Spleen (tissue), 11 donors: Measurements from ENCODE around the gene CAMK2B. TPM values are rescaled to one million over a fixed set of nuclear protein-coding genes. Genes with fewer than 3 reads are reported as not detected.

Experiments used
- DNase-seq: peaks from one replicate; pipeline ENCODE4 v3.0.0-alpha.2; 2020
- H3K27ac ChIP-seq, 8 donors: fragments of 200-600 bp; sonication (generic) in 7 of 8; 1 replicate in 4 of 8; 2 replicates in 4 of 8; pipeline versions ENCODE4 v1.5.0 to v1.8.0; 2016 to 2021; ENCODE audit warnings: inconsistent platforms in 4 of 8, mild to moderate bottlenecking in 4 of 8, moderate library complexity in 1 of 8
- H3K27me3 ChIP-seq, 7 donors: fragments of 200-600 bp; sonication (generic) in 6 of 7; replicated peaks in 1 of 7; 1 replicate in 4 of 7; 2 replicates in 3 of 7; pipeline versions ENCODE4 v1.5.0 to v1.8.0; 2016 to 2021; ENCODE audit warnings: inconsistent platforms in 3 of 7, mild to moderate bottlenecking in 1 of 7
- H3K36me3 ChIP-seq, 6 donors: fragments of 200-600 bp; sonication (generic) in 5 of 6; 1 replicate in 4 of 6; 2 replicates in 2 of 6; pipeline versions ENCODE4 v1.5.0 to v1.8.0; 2016 to 2021; ENCODE audit warnings: inconsistent platforms in 2 of 6
- H3K4me1 ChIP-seq, 6 donors: fragments of 200-600 bp; sonication (generic) in 5 of 6; 1 replicate in 3 of 6; 2 replicates in 3 of 6; pipeline versions ENCODE4 v1.5.0 to v1.8.0; 2016 to 2021; ENCODE audit warnings: inconsistent platforms in 3 of 6
- H3K4me3 ChIP-seq, 8 donors: fragments of 200-600 bp; sonication (generic) in 7 of 8; 1 replicate in 4 of 8; 2 replicates in 4 of 8; pipeline versions ENCODE4 v1.5.0 to v1.8.0; 2016 to 2021; ENCODE audit warnings: inconsistent platforms in 4 of 8, mild to moderate bottlenecking in 4 of 8, moderate library complexity in 2 of 8
- H3K9me3 ChIP-seq, 8 donors: fragments of 200-600 bp; sonication (generic) in 7 of 8; 1 replicate in 4 of 8; 2 replicates in 4 of 8; pipeline versions ENCODE4 v1.5.0 to v1.8.0; 2016 to 2021; ENCODE audit warnings: inconsistent platforms in 4 of 8
- POLR2A ChIP-seq, 3 donors: fragments of 450-650 bp; IDR thresholded peaks; one replicate each; pipeline ENCODE4 v1.5.1; 2017; ENCODE audit warnings: antibody characterized with exemption in 3 of 3, mild to moderate bottlenecking in 1 of 3
- POLR2AphosphoS5 ChIP-seq, 3 donors: sonication (generic); formaldehyde crosslinking; IDR thresholded peaks; one replicate each; pipeline ENCODE4 v1.5.1; 2017; ENCODE audit warnings: antibody characterized with exemption in 3 of 3
- WGBS, 5 donors: extraction: QIAGEN DNeasy Blood & Tissue Kit in 3 of 5; methylation state at CpG; one replicate each; pipeline versions ENCODE4 v1.1.5 to v1.1.7; 2013 to 2018; 5-methylcytosine and 5-hydroxymethylcytosine counted together
- intact Hi-C: fragments of 100-400 bp; cut with DNase I; formaldehyde crosslinking; loops from one replicate; pipeline ENCODE4 v1.15.0; 2023; ENCODE audit warnings: low total_unique reads
- polyA plus RNA-seq, 3 donors: library from polyadenylated mRNA; stranded (reverse); fragments of 200-250 nt; gene quantifications; one replicate each; pipeline ENCODE4 v1.2.1, GENCODE V29; 2013
- total RNA-seq, 7 donors: library from RNA; depleted of rRNA in 3 of 7; stranded (reverse); fragments of >200 nt in 3 of 7; fragmentation: NEBNext Ultra II Directional in 4 of 7; extraction: Animal tissue kit (Norgen Biotek cat#: 25700) in 4 of 7; gene quantifications; one replicate each; pipeline versions ENCODE4 v1.1.0 to v1.2.1, GENCODE V29; 2016 to 2021
- TF ChIP-seq, protein P1 (sequence below), 11 experiments: fragments of 200-600 bp in 7 of 11; fragments of 450-650 bp in 4 of 11; sonication (generic) in 4 of 11; IDR thresholded peaks in 8 of 11; conservative IDR thresholded peaks in 3 of 11; 1 replicate in 7 of 11; 2 replicates in 4 of 11; pipeline versions ENCODE4 v1.4.0 to v1.8.0; 2016 to 2021; ENCODE audit warnings: antibody characterized with exemption in 11 of 11, inconsistent platforms in 4 of 11, mild to moderate bottlenecking in 1 of 11
- donor health status: healthy with polysubstance abuse.
- donor health status: DM: no; HTN: no; CAD: no; lungs with moderate emphysema.
- donor health status: DM: no; HTN: no; CAD: no.
- donor health status: Bipolar disorder and iron deficiency.
- donor health status: healthy.
- donor health status: DM: no; HTN: no; CAD: no.
- donor health status: DM: yes; HTN: yes; CAD: no.

Gene CAMK2B
- total and polyA plus RNA-seq, 10 donors, result 0.20 to 2.9 (median 0.61) TPM; not detected in 2

DNA sequence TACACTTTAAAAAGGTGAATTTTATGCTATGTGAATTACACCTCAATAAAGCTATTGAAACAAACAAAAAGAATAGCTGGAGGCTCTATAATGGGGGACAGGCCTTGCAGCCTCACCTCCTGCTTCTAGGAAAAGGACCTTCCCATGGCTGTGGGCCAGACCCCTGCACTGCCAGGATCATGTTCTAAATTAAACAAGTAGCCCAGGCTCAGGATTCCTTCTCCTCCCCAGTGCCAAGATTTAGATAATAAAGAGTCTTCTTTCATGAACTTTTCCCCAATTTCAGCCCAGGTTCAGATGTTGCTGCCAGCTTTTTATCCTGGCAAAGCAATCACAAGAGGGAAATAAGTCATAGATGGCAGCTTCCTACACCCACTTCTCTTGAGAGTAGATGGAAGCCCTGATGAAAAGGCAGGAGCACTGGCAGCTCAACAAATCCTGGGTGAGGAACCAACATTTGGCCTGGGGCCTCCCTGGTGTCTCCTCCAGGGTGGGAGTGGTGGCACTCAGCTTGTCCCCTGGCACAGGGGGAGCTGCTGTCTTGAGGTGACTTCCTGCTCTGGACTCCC is 22.2 kb upstream of the CAMK2B start:
- DNase-seq, result no peak
- Histone ChIP-seq H3K36me3 (no peaks in the 10 kb centered on the region), H3K4me3 (no peak overlapping the region), H3K4me1 (no peaks in the 10 kb centered on the region), H3K9me3 (peaks cover 0 to 23% (median 13%) of the 10 kb centered on the region in 8 donors), H3K27ac (no peak overlapping the region), H3K27me3 (peaks cover 0 to 22% (median 0%) of the 10 kb centered on the region in 7 donors)
- TF ChIP-seq POLR2AphosphoS5 (IDR thresholded peaks at IDR 0.05), result no peak
- TF ChIP-seq, protein P1, sequence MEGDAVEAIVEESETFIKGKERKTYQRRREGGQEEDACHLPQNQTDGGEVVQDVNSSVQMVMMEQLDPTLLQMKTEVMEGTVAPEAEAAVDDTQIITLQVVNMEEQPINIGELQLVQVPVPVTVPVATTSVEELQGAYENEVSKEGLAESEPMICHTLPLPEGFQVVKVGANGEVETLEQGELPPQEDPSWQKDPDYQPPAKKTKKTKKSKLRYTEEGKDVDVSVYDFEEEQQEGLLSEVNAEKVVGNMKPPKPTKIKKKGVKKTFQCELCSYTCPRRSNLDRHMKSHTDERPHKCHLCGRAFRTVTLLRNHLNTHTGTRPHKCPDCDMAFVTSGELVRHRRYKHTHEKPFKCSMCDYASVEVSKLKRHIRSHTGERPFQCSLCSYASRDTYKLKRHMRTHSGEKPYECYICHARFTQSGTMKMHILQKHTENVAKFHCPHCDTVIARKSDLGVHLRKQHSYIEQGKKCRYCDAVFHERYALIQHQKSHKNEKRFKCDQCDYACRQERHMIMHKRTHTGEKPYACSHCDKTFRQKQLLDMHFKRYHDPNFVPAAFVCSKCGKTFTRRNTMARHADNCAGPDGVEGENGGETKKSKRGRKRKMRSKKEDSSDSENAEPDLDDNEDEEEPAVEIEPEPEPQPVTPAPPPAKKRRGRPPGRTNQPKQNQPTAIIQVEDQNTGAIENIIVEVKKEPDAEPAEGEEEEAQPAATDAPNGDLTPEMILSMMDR (IDR thresholded peaks at IDR 0.05 in 8 of 11, conservative IDR thresholded peaks at IDR 0.05 in 3 of 11), result no peak
- TF ChIP-seq POLR2A (IDR thresholded peaks at IDR 0.05), result no peak
- intact Hi-C loops, result no loop called here

- intact Hi-C loops, result no loop called here
- H3K27me3 ChIP-seq, result peaks cover 0 to 22% (median 0%) of the 10 kb centered on the region in 7 donors
- DNase-seq, result no peak
- H3K27ac ChIP-seq, result no peak overlapping the region
- peaks cover 0 to 22% (median 11%) of the 10 kb centered on the region in 8 donors for H3K9me3 ChIP-seq
- H3K4me1 ChIP-seq, result no peaks in the 10 kb centered on the region
- no peak overlapping the region for H3K4me3 ChIP-seq
- 87 to 96% (median 91%) methylated on average over 2 of the region's 2 CpGs for WGBS, 5 donors
- H3K36me3 ChIP-seq, result no peaks in the 10 kb centered on the region
- TF ChIP-seq POLR2A (IDR thresholded peaks at IDR 0.05) (no peak), POLR2AphosphoS5 (IDR thresholded peaks at IDR 0.05) (no peak)
- TF ChIP-seq, protein P1 (IDR thresholded peaks at IDR 0.05 in 8 of 11, conservative IDR thresholded peaks at IDR 0.05 in 3 of 11), result no peak
Measured at GRCh38 chr7:44346063-44346462, 20.7 kb upstream of the CAMK2B start.

- Histone ChIP-seq H3K4me3 (no peak overlapping the region), H3K36me3 (no peaks in the 10 kb centered on the region), H3K4me1 (no peaks in the 10 kb centered on the region), H3K27ac (no peak overlapping the region), H3K9me3 (peaks cover 0 to 29% (median 22%) of the 10 kb centered on the region in 8 donors), H3K27me3 (peaks cover 0 to 4% (median 0%) of the 10 kb centered on the region in 7 donors)
- no peak for DNase-seq
- WGBS, 5 donors, result 79 to 86% (median 83%) methylated on average over 3 of the region's 3 CpGs
- intact Hi-C loops, result no loop called here
- no peak for TF ChIP-seq POLR2A (IDR thresholded peaks at IDR 0.05)
Measured at GRCh38 chr7:44341401-44341800, 16.0 kb upstream of the CAMK2B start.

GRCh38 chr7:44338600-44338999 is 13.2 kb upstream of the CAMK2B start:
- intact Hi-C loops, result no loop called here
- peaks cover 0 to 35% (median 30%) of the 10 kb centered on the region in 8 donors for H3K9me3 ChIP-seq
- no peaks in the 10 kb centered on the region for H3K36me3 ChIP-seq
- peaks cover 0 to 8% (median 2%) of the 10 kb centered on the region in 6 donors for H3K4me1 ChIP-seq
- TF ChIP-seq, protein P1 (IDR thresholded peaks at IDR 0.05 in 8 of 11, conservative IDR thresholded peaks at IDR 0.05 in 3 of 11), result no peak
- no peak for TF ChIP-seq POLR2AphosphoS5 (IDR thresholded peaks at IDR 0.05)
- no peak for TF ChIP-seq POLR2A (IDR thresholded peaks at IDR 0.05)
- peak overlapping the region in 1 of 8 donors; percentile 17 for H3K4me3 ChIP-seq
- no peak for DNase-seq
- no peak overlapping the region for H3K27ac ChIP-seq
- no peaks in the 10 kb centered on the region for H3K27me3 ChIP-seq
- WGBS, 5 donors, result 38 to 49% (median 48%) methylated on average over 3 of the region's 3 CpGs
